Activated CD8-positive, alpha-beta T cell treated with anti-CD3 and anti-CD28 coated beads, Interleukin-2, amount 10 ng/mL, durations not matched to agents 7 days and 5 days (primary cell): ENCODE data around the gene FSIP1. TPM values are rescaled to one million over a fixed set of nuclear protein-coding genes. Genes with fewer than 3 reads are reported as not detected.
A peak's percentile ranks its signal among the peaks of the same experiment; 100 is the strongest.
"Not testable (repeated sequence)": the region's sequence is repeated elsewhere in the genome, so short reads cannot be mapped to it uniquely, and the experiment has no call there.

ENCODE experiments used
- ATAC-seq: fragments of 150-1000 bp; cut with Tn5 transposase; one replicate; pipeline ENCODE4 v1.10.0; 2021; ENCODE audit warnings: moderate library complexity
- CTCF ChIA-PET: fragments of 350-600 bp; sonication (Branson Sonifier 250); formaldehyde crosslinking; loops from one replicate; lab custom pipeline; 2021; ENCODE audit warnings: antibody characterized with exemption; lab: Charles Lee
- POLR2A ChIA-PET: fragments of 350-600 bp; sonication (Branson Sonifier 250); formaldehyde crosslinking; loops from one replicate; lab custom pipeline; 2021; ENCODE audit warnings: antibody characterized with exemption; lab: Charles Lee
- DNase-seq: peaks from one replicate; pipeline ENCODE4 v3.0.0-alpha.2; 2020
- H3K27ac Mint-ChIP-seq: one replicate; pipeline ENCODE4 v1.8.0; 2021; ENCODE audit warnings: mild to moderate bottlenecking, mixed read lengths
- H3K27me3 Mint-ChIP-seq: one replicate; pipeline ENCODE4 v1.8.0; 2021; ENCODE audit warnings: low read depth, mixed read lengths
- H3K36me3 Mint-ChIP-seq: one replicate; pipeline ENCODE4 v1.8.0; 2021; ENCODE audit warnings: low read depth, mixed read lengths
- H3K4me1 Mint-ChIP-seq: one replicate; pipeline ENCODE4 v1.8.0; 2021; ENCODE audit warnings: low read depth, mixed read lengths
- H3K4me3 Mint-ChIP-seq: one replicate; pipeline ENCODE4 v1.8.0; 2021; ENCODE audit warnings: mild to moderate bottlenecking, mixed read lengths
- H3K9me3 Mint-ChIP-seq: one replicate; pipeline ENCODE4 v1.8.0; 2022; ENCODE audit warnings: mixed read lengths; ENCODE audit not compliant: insufficient read depth
- total RNA-seq, 2 experiments: library from RNA; stranded (reverse); gene quantifications; one replicate each; pipeline ENCODE4 v1.2.3, GENCODE V29; 2021

The FSIP1 gene
- 1 to 10 TPM in 1 of 2 experiments, under 1 TPM in 1; 0.73 to 1.0 TPM for total RNA-seq

DNA sequence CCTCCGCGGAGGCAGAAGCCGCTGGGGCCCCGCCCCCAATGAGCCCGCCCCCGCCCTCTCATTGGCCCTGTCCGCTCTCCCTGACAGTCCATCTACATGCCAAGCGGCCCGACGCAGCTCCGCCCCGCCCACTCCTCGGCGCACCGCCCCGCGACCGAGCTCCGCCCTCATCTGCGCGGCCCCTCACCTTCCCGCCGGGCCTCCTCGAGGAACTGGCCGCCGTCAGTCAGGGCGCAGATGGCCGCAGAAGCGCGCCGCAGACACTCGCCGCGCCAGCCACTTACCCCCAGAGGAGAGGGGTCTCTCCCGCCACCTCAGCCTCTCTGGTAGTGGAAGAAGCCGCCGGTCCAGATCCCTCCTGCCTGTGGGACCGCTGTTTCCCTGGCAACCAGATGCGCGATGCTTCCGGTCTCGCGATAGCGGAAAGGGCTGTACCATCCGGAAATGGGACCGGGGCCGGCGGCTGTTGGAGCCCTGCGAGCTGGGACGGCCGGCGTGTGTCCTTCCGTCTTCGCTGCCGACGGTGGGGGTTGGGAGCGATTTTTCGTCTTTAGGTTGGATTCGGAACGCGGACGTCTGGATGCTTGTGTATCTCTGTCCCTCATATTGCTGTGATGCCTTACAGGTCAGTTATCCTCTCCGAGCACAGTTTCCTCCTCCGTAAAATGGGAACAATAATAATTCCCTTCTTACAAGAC, at the start of gene FSIP1:
FSIP1 (minus strand) TSS at position 401 of the 698 bp plus-strand sequence. CDS start 6,317 bp downstream, outside the sequence.
- H3K9me3 Mint-ChIP-seq: no peaks in the 10 kb centered on the region
- CTCF ChIA-PET: interaction anchor here (0.6 to 2.0 kb wide), 14 partner anchors 8 to 492 kb away, joined by 3 to 9 read pairs (median 4); partner anchors contain the start of gene SRP14
- H3K4me3 Mint-ChIP-seq: peak within 1 kb of the TSS; percentile 85
- POLR2A ChIA-PET: interaction anchor here (0.6 kb wide), 2 partner anchors 40 to 181 kb away, joined by 3 read pairs; no protein-coding TSS in a partner anchor
- peaks cover 11% of the 10 kb centered on the region for H3K36me3 Mint-ChIP-seq
- H3K27ac Mint-ChIP-seq: peak within 1 kb of the TSS; percentile 73
- H3K27me3 Mint-ChIP-seq: peaks cover 1% of the 10 kb centered on the region
- DNase-seq: peak; percentile 97
- H3K4me1 Mint-ChIP-seq: peaks cover 53% of the 10 kb centered on the region
- ATAC-seq: peak; percentile 99

DNA sequence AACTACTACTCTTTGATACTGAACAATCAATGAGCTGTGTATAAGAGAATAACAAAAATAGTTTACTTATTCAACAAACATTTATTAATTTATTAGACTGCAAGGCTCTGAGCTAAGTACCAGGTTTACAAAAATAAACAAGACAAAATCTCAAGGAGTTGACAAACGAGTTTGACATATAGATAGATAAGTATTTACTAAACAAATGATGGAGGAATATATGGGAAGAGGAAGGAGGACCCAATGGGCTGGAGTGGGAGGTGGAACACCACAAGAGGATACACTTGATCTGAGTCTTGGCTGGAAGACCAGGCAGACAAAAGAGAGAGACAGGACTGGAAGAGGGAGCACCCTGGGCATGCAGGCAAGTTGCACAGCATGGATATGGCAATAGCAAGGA, 47.5 kb upstream of the FSIP1 start:
- DNase-seq: no peak
- Mint-ChIP-seq H3K4me3 (no peak overlapping the region), H3K9me3 (no peaks in the 10 kb centered on the region), H3K4me1 (no peaks in the 10 kb centered on the region), H3K27me3 (peaks cover 45% of the 10 kb centered on the region), H3K27ac (no peak overlapping the region), H3K36me3 (no peaks in the 10 kb centered on the region)
- no peak for ATAC-seq
- ChIA-PET POLR2A (no interaction called here), CTCF (interaction anchor here (0.9 kb wide), 1 partner anchor 10 kb away, joined by 3 read pairs; no protein-coding TSS in a partner anchor)

- Mint-ChIP-seq H3K36me3 (no peaks in the 10 kb centered on the region), H3K27ac (no peak overlapping the region), H3K4me1 (no peaks in the 10 kb centered on the region), H3K27me3 (peaks cover 39% of the 10 kb centered on the region), H3K4me3 (no peak overlapping the region), H3K9me3 (no peaks in the 10 kb centered on the region)
- no peak for ATAC-seq
- no peak for DNase-seq
- ChIA-PET CTCF (no interaction called here), POLR2A (no interaction called here)
Observed at GRCh38 chr15:39828374-39828931, 45.8 kb upstream of the FSIP1 start.

- H3K36me3 Mint-ChIP-seq: no peaks in the 10 kb centered on the region
- H3K4me3 Mint-ChIP-seq: no peak overlapping the region
- POLR2A ChIA-PET: no interaction called here
- no peaks in the 10 kb centered on the region for H3K4me1 Mint-ChIP-seq
- no peak overlapping the region for H3K27ac Mint-ChIP-seq
- H3K27me3 Mint-ChIP-seq: peaks cover 32% of the 10 kb centered on the region
- ATAC-seq (no peak), DNase-seq (no peak)
- CTCF ChIA-PET: interaction anchor here (1.7 kb wide), 1 partner anchor 70 kb away, joined by 6 read pairs; no protein-coding TSS in a partner anchor
- H3K9me3 Mint-ChIP-seq: no peaks in the 10 kb centered on the region
Observed at GRCh38 chr15:39826975-39827374, 44.3 kb upstream of the FSIP1 start.

- Mint-ChIP-seq H3K27me3 (peaks cover 19% of the 10 kb centered on the region), H3K4me1 (no peaks in the 10 kb centered on the region), H3K4me3 (no peak overlapping the region), H3K36me3 (no peaks in the 10 kb centered on the region), H3K9me3 (no peaks in the 10 kb centered on the region), H3K27ac (no peak overlapping the region)
- no peak for DNase-seq
- ChIA-PET POLR2A (no interaction called here), CTCF (no interaction called here)
- no peak for ATAC-seq
Observed at GRCh38 chr15:39823634-39824033, 41.0 kb upstream of the FSIP1 start.

DNA sequence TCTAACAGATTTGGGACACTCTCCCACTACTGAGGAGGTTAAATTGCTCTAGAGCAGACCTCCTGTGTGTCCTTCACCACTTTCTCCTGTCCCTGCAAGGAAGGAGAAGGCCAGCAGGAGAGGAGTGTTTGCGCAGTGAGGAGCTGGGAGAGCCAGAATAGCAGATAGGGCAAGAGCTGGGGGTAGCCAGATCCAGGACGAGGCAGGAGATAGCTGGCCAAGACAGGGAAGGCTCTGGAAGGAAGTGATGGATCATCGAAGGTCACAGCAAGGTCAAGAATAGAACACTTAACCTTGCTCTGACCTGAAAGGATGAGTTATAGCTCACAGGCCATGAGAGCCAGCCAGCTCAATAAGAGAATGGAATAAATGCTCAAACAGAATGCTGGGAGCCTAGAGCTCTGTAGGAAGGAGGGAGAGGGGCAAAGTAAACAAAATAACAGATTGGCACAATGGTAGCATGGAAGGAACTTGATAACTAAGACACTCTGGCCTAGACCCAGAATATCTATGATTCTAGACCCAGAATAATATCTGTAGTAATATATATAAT, 37.5 kb upstream of the FSIP1 start:
- POLR2A ChIA-PET: no interaction called here

DNA sequence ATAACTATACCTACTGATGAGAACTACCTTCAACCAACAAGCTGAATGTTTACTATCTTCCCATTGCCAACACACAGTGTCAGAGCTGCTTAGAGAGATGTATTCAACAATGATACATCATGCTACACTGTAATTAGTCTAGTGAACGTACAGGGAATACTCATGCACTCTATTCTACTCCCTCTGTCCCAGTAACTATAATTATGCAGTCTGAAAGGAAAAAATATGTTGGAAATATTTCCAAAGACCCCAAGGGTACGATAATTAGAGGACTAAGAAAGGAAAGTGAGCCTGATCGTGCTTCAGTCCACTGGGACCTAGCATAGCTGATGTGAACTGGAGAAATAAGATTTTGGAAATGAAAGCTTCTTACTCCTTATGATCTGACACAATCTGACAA, 36.9 kb upstream of the FSIP1 start:
- CTCF ChIA-PET: interaction anchor here (0.8 kb wide), 1 partner anchor 11 kb away, joined by 3 read pairs; no protein-coding TSS in a partner anchor
- Mint-ChIP-seq H3K4me1 (no peaks in the 10 kb centered on the region), H3K36me3 (no peaks in the 10 kb centered on the region)

More for the DNA sequence above, 37.5 kb upstream of the FSIP1 start:
- Mint-ChIP-seq H3K4me1 (no peaks in the 10 kb centered on the region), H3K4me3 (no peak overlapping the region), H3K27me3 (peaks cover 19% of the 10 kb centered on the region), H3K27ac (no peak overlapping the region), H3K36me3 (no peaks in the 10 kb centered on the region), H3K9me3 (no peaks in the 10 kb centered on the region)
- CTCF ChIA-PET: interaction anchor here (0.8 kb wide), 1 partner anchor 10 kb away, joined by 3 read pairs; no protein-coding TSS in a partner anchor
- ATAC-seq (no peak), DNase-seq (no peak)

DNA sequence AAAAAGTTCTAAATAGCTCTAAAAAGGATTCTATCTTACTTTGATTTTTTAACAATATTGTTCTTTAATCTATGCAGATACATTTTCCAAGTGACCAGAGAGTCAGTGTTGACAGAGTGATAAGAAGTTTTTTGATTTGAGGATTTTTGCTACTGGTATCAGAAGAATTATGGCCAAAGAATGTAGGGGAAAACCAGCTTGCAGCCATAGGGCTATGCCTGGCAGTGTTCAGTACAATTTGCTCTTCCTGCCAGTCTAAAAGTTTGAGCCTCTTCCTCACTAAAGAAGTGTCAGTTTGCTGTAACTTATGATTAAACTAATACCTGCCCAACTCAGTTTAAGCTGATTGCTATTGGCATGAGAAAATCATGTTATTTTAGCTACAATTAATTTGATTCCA, 35.3 kb upstream of the FSIP1 start:
- Mint-ChIP-seq H3K27me3 (peaks cover 26% of the 10 kb centered on the region), H3K27ac (no peak overlapping the region), H3K4me1 (no peaks in the 10 kb centered on the region), H3K4me3 (no peak overlapping the region), H3K36me3 (no peaks in the 10 kb centered on the region), H3K9me3 (no peaks in the 10 kb centered on the region)
- POLR2A ChIA-PET: no interaction called here
- CTCF ChIA-PET: interaction anchor here (1.1 kb wide), 1 partner anchor 15 kb away, joined by 4 read pairs; no protein-coding TSS in a partner anchor
- ATAC-seq (no peak), DNase-seq (no peak)

More for the DNA sequence above, 36.9 kb upstream of the FSIP1 start:
- H3K27ac Mint-ChIP-seq: no peak overlapping the region
- no peak overlapping the region for H3K4me3 Mint-ChIP-seq
- DNase-seq (no peak), ATAC-seq (no peak)
- no peaks in the 10 kb centered on the region for H3K9me3 Mint-ChIP-seq
- H3K27me3 Mint-ChIP-seq: peaks cover 23% of the 10 kb centered on the region
- POLR2A ChIA-PET: no interaction called here

DNA sequence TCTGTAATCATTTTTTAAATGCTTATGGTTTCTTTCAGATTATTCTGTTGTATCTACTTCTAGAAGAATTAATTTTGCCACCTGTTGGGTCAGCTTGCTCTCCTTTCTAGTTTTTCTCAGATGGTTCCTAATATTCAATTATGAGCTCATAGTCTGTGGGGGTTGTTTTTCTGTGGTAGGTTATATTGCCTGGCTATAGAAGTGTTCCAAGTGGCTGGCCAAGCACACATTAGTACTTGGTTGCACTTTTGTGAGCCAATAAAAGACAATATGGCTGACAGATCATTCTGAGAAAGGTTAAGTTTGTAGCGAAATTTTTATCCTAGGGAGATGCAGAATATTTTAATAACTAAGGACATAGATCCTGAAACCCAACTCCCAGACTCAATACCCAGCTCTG, 31.8 kb upstream of the FSIP1 start:
- ChIA-PET POLR2A (no interaction called here), CTCF (no interaction called here)
- Mint-ChIP-seq H3K36me3 (no peaks in the 10 kb centered on the region), H3K27me3 (peaks cover 24% of the 10 kb centered on the region), H3K4me3 (no peak overlapping the region), H3K9me3 (no peaks in the 10 kb centered on the region), H3K4me1 (no peaks in the 10 kb centered on the region), H3K27ac (no peak overlapping the region)
- ATAC-seq (no peak), DNase-seq (no peak)

DNA sequence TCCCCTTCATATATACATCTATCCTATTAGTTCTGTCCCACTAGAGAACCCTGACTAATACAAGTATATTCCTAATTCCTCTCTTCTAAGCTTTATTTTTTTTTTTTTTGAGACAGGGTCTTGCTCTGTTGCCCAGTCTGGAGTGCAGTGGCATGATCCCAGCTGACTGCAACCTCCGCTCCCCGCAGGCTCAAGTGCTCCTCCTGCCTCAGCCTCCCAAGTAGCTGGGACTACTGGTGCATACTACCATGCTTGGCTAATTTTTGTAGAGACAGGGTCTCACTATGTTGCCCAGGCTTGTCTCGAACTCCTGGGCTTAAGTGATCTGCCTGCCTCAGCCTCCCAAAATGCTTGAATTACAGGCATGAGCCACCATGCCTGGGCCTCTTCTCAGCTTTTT, 30.0 kb upstream of the FSIP1 start:
- H3K4me3 Mint-ChIP-seq, POLR2A ChIA-PET, ATAC-seq, H3K27ac Mint-ChIP-seq, H3K4me1 Mint-ChIP-seq, CTCF ChIA-PET, DNase-seq, H3K9me3 Mint-ChIP-seq, H3K36me3 Mint-ChIP-seq: not testable (repeated sequence)
- H3K27me3 Mint-ChIP-seq: peaks cover 27% of the 10 kb centered on the region

DNA sequence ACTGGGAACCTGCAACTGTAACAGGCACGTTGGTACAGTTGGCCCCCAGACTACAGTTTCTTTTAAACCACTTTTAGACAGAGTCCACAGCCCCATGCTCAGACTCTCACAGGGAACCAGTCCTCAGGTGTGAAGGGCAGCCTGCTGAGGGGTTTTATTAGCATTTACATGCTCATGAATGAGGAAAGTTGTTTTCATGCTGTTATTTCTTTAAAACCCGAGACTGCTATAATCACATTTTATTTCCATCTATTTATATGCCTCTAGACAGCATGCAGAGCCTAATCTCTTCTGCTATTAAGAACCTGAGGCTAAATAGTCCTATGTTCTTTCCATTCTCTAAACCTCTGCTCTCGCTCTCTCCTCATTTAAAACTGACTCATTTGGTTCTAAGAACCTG, 26.3 kb upstream of the FSIP1 start:
- Mint-ChIP-seq H3K9me3 (no peaks in the 10 kb centered on the region), H3K4me3 (no peak overlapping the region), H3K27me3 (peaks cover 29% of the 10 kb centered on the region), H3K36me3 (no peaks in the 10 kb centered on the region), H3K4me1 (no peaks in the 10 kb centered on the region), H3K27ac (no peak overlapping the region)
- DNase-seq (no peak), ATAC-seq (no peak)
- ChIA-PET CTCF (no interaction called here), POLR2A (no interaction called here)

DNA sequence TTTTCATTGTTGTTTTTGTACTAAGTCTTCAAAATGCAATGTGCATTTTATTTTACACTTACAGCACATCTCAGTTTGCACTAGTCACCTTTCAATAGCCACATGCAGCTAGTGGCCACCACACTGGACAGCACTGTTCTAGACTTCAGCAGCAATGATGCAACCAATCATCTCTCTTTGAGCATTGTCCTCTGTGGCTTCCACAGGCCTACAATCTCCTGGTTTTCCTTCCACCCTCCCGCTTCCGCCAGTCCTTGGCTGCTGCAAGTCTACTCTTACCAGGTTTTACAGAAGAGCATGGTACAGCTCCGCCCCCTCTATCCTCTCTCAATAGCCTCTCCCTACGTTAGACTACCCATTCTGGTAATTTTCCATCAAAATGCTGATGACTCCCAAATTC, 25.1 kb upstream of the FSIP1 start:
- no peak for DNase-seq
- ATAC-seq: no peak
- Mint-ChIP-seq H3K9me3 (no peaks in the 10 kb centered on the region), H3K27ac (no peak overlapping the region), H3K4me3 (no peak overlapping the region), H3K4me1 (no peaks in the 10 kb centered on the region), H3K36me3 (no peaks in the 10 kb centered on the region), H3K27me3 (peaks cover 34% of the 10 kb centered on the region)
- POLR2A ChIA-PET: no interaction called here
- CTCF ChIA-PET: no interaction called here
